Liver (tissue), 3 donors: ENCODE measurements around the gene CUL2.

Source experiments
- FOXA1 ChIP-seq: IDR thresholded peaks from 2 replicates; pipeline ENCODE4 v1.6.1; 2016; ENCODE audit warnings: antibody characterized with exemption
- FOXA2 ChIP-seq: IDR thresholded peaks from 2 replicates; pipeline ENCODE4 v1.6.1; 2016; ENCODE audit warnings: antibody characterized with exemption
- GABPA ChIP-seq, 2 donors: IDR thresholded peaks in 1 of 2; conservative IDR thresholded peaks in 1 of 2; 2 replicates each; pipeline ENCODE4 v1.6.1; 2016; ENCODE audit warnings: antibody characterized with exemption in 2 of 2, mild to moderate bottlenecking in 1 of 2, moderate library complexity in 1 of 2
- HNF4A ChIP-seq, 2 donors: conservative IDR thresholded peaks; 2 replicates each; pipeline ENCODE4 v1.6.1; 2016; ENCODE audit warnings: antibody characterized with exemption in 2 of 2, mild to moderate bottlenecking in 2 of 2
- HNF4G ChIP-seq: IDR thresholded peaks from 2 replicates; pipeline ENCODE4 v1.6.1; 2016; ENCODE audit warnings: antibody characterized with exemption
- JUND ChIP-seq, 2 donors: IDR thresholded peaks; 2 replicates each; pipeline ENCODE4 v1.6.1; 2016; ENCODE audit warnings: antibody characterized with exemption in 2 of 2
- RAD21 ChIP-seq, 2 donors: IDR thresholded peaks; 2 replicates each; pipeline ENCODE4 v1.6.1; 2016; ENCODE audit warnings: antibody characterized with exemption in 2 of 2, mild to moderate bottlenecking in 2 of 2
- SP1 ChIP-seq: IDR thresholded peaks from 2 replicates; pipeline ENCODE4 v1.6.1; 2018; ENCODE audit warnings: antibody characterized with exemption, mild to moderate bottlenecking
- TAF1 ChIP-seq: conservative IDR thresholded peaks from 2 replicates; pipeline ENCODE4 v1.6.1; 2016; ENCODE audit warnings: antibody characterized with exemption, mild to moderate bottlenecking
- TF ChIP-seq, protein P1 (sequence below): fragments of 150-350 bp; IDR thresholded peaks from 2 replicates; pipeline ENCODE4 v1.5.1; 2017; ENCODE audit warnings: improper control_type of control experiment, low read depth, low read length; ENCODE audit not compliant: missing input control
- TF ChIP-seq, protein P2 (sequence below): IDR thresholded peaks from 2 replicates; pipeline ENCODE4 v1.6.1; 2016; ENCODE audit warnings: antibody characterized with exemption, mild to moderate bottlenecking
- TF ChIP-seq, protein P3 (sequence below): IDR thresholded peaks from 2 replicates; pipeline ENCODE4 v1.6.1; 2016; ENCODE audit warnings: antibody characterized with exemption
- TF ChIP-seq, protein P4 (sequence below): IDR thresholded peaks from 2 replicates; pipeline ENCODE4 v1.6.1; 2016; ENCODE audit warnings: antibody characterized with exemption
- donor health status: healthy.
- donor health status: healthy.

DNA sequence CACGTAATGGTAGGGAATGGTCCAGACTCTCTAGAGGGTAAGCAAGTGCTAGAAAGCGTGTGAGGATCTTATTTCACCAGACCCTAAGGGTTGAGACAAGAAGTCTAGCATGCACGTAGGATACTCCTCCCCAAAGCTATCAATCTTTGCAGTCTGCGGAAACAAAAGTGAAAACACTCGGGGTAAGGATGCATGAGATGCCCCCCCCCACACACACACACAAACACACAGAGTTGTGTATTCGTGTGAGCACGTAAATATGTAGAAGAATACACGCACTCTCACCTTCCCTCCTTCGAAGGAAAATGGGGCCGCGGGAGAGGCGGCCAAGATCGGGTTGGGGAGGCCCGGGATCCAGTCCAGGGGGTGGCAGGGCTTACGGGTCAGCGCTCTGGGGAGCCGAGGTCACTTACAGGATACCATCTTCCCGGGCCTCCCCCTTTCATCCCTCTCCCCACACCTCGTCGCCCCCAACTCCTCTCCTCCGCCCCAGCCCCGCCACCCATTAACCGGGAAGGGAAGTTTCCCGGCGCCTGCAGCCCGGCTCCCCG lies 455 bp downstream of the CUL2 start:
- TF ChIP-seq, protein P1, sequence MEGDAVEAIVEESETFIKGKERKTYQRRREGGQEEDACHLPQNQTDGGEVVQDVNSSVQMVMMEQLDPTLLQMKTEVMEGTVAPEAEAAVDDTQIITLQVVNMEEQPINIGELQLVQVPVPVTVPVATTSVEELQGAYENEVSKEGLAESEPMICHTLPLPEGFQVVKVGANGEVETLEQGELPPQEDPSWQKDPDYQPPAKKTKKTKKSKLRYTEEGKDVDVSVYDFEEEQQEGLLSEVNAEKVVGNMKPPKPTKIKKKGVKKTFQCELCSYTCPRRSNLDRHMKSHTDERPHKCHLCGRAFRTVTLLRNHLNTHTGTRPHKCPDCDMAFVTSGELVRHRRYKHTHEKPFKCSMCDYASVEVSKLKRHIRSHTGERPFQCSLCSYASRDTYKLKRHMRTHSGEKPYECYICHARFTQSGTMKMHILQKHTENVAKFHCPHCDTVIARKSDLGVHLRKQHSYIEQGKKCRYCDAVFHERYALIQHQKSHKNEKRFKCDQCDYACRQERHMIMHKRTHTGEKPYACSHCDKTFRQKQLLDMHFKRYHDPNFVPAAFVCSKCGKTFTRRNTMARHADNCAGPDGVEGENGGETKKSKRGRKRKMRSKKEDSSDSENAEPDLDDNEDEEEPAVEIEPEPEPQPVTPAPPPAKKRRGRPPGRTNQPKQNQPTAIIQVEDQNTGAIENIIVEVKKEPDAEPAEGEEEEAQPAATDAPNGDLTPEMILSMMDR, result no peak
- TF ChIP-seq GABPA (IDR thresholded peaks at IDR 0.05 in 1 of 2, conservative IDR thresholded peaks at IDR 0.05 in 1 of 2) (no peak), FOXA2 (no peak), HNF4A (conservative IDR thresholded peaks at IDR 0.05) (no peak), FOXA1 (no peak), JUND (IDR thresholded peaks at IDR 0.05) (no peak), TAF1 (no peak), RAD21 (IDR thresholded peaks at IDR 0.05) (no peak), HNF4G (no peak), SP1 (no peak)
- TF ChIP-seq, protein P2, sequence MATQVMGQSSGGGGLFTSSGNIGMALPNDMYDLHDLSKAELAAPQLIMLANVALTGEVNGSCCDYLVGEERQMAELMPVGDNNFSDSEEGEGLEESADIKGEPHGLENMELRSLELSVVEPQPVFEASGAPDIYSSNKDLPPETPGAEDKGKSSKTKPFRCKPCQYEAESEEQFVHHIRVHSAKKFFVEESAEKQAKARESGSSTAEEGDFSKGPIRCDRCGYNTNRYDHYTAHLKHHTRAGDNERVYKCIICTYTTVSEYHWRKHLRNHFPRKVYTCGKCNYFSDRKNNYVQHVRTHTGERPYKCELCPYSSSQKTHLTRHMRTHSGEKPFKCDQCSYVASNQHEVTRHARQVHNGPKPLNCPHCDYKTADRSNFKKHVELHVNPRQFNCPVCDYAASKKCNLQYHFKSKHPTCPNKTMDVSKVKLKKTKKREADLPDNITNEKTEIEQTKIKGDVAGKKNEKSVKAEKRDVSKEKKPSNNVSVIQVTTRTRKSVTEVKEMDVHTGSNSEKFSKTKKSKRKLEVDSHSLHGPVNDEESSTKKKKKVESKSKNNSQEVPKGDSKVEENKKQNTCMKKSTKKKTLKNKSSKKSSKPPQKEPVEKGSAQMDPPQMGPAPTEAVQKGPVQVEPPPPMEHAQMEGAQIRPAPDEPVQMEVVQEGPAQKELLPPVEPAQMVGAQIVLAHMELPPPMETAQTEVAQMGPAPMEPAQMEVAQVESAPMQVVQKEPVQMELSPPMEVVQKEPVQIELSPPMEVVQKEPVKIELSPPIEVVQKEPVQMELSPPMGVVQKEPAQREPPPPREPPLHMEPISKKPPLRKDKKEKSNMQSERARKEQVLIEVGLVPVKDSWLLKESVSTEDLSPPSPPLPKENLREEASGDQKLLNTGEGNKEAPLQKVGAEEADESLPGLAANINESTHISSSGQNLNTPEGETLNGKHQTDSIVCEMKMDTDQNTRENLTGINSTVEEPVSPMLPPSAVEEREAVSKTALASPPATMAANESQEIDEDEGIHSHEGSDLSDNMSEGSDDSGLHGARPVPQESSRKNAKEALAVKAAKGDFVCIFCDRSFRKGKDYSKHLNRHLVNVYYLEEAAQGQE, result no peak
- TF ChIP-seq, protein P3, sequence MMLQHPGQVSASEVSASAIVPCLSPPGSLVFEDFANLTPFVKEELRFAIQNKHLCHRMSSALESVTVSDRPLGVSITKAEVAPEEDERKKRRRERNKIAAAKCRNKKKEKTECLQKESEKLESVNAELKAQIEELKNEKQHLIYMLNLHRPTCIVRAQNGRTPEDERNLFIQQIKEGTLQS, result no peak
- TF ChIP-seq, protein P4, sequence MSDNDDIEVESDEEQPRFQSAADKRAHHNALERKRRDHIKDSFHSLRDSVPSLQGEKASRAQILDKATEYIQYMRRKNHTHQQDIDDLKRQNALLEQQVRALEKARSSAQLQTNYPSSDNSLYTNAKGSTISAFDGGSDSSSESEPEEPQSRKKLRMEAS, result no peak
